Activated T-cell treated with anti-CD3 and anti-CD28 coated beads, Interleukin-2, amount 50 U/mL, for 72 hours (primary cell): ENCODE results near the gene DIAPH2. TPM values are rescaled to one million over a fixed set of nuclear protein-coding genes. Genes with fewer than 3 reads are reported as not detected.

Source experiments
- ATAC-seq, 2 donors: fragments of 150-1000 bp; cut with Tn5 transposase; replicated peaks in 1 of 2; 2 replicates each; pipeline ENCODE4 v1.10.0; 2021; ENCODE audit warnings: moderate library complexity in 2 of 2, mild to moderate bottlenecking in 1 of 2
- DNase-seq, 2 donors: peaks; one replicate each; pipeline ENCODE4 v3.0.0; 2021 to 2022; ENCODE audit warnings: mixed read lengths in 1 of 2
- H3K27ac Mint-ChIP-seq: one replicate; pipeline ENCODE4 v1.8.0; 2022; ENCODE audit warnings: mild to moderate bottlenecking, moderate library complexity, mixed read lengths
- H3K27me3 Mint-ChIP-seq: one replicate; pipeline ENCODE4 v1.8.0; 2022; ENCODE audit warnings: low read depth, mixed read lengths
- H3K36me3 Mint-ChIP-seq, 2 donors: one replicate each; pipeline ENCODE4 v1.8.0; 2022; ENCODE audit warnings: mixed read lengths in 2 of 2, mild to moderate bottlenecking in 1 of 2; ENCODE audit not compliant: insufficient read depth in 2 of 2
- H3K4me1 Mint-ChIP-seq: one replicate; pipeline ENCODE4 v1.8.0; 2022; ENCODE audit warnings: low read depth, mixed read lengths
- H3K4me3 Mint-ChIP-seq, 2 donors: one replicate each; pipeline ENCODE4 v1.8.0; 2022; ENCODE audit warnings: mild to moderate bottlenecking in 2 of 2, mixed read lengths in 2 of 2, moderate library complexity in 2 of 2
- H3K9me3 Mint-ChIP-seq, 2 donors: one replicate each; pipeline ENCODE4 v1.8.0; 2022; ENCODE audit warnings: mixed read lengths in 2 of 2
- total RNA-seq, 2 donors: library from RNA; stranded (reverse); gene quantifications; one replicate each; pipeline ENCODE4 v1.2.3, GENCODE V29; 2022

DIAPH2 gene
- total RNA-seq, 2 donors from 2014 or later: 10.6 to 11.6 TPM

DNA sequence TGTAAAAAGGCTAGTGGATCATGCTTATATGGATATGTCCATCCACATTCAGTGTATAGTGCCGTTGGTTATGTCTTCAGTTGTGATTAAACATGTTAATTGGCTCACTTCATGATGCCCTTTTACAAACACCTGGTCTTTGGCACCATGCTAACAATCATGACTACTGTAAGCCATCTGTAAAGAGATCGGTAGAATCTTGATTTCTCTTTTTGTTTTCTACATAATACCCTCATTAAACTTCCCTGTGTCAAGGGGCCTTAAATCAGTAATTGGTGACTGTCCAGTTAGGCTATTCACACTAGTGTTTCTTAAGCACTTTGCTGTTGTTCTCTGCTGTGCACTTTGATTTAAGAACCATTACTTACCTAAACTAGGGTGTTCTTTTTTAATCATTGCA, 674.3 kb downstream of the DIAPH2 start:
- no peaks in the 10 kb centered on the region for H3K27me3 Mint-ChIP-seq
- H3K27ac Mint-ChIP-seq: no peak overlapping the region
- no peak overlapping the region for H3K4me3 Mint-ChIP-seq
- H3K36me3 Mint-ChIP-seq: no peaks in the 10 kb centered on the region
- H3K9me3 Mint-ChIP-seq: no peaks in the 10 kb centered on the region
- no peaks in the 10 kb centered on the region for H3K4me1 Mint-ChIP-seq
- DNase-seq: no peak
- no peak for ATAC-seq

DNA sequence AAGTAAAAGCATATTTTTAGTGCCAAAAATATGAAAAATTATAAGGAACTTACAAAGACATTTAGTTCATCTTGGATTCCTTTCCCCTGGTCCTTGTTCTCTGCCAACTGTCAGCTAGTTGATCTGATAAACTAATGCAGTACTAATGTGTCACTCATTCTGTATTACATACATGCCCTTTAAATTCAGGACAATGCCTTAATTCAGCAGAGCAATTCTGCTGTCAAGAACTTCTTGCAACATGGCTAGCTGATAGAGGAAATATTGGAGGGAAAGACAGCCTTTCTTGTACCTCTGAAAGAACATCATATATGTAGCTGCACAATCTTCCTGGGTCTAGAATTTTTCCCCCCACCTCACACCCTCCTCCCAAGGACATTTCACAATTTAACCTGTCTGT, 679.2 kb downstream of the DIAPH2 start:
- no peaks in the 10 kb centered on the region for H3K4me1 Mint-ChIP-seq
- ATAC-seq (no peak), DNase-seq (no peak)
- H3K9me3 Mint-ChIP-seq: no peaks in the 10 kb centered on the region
- no peak overlapping the region for H3K27ac Mint-ChIP-seq
- no peaks in the 10 kb centered on the region for H3K36me3 Mint-ChIP-seq
- H3K27me3 Mint-ChIP-seq: no peaks in the 10 kb centered on the region
- H3K4me3 Mint-ChIP-seq: no peak overlapping the region

DNA sequence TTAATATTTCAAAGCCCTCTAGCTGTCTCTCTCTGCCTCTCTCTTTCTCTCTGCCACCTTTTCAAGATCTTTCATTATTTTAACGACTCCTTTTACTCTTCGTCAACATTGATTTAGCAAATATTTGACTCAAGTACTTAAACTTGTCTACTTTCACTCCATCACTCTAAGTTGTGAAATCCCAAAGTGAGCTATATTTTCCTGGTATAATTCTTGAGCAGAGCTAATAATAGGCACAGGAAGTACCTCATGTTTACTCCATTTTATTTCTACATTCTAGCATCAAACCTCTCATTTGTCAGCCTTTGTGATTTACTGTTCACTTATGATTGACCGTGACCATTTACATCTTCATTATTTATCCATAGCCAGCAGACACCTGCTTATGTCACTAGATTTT, 681.6 kb downstream of the DIAPH2 start:
- H3K36me3 Mint-ChIP-seq: no peaks in the 10 kb centered on the region
- DNase-seq (no peak), ATAC-seq (no peak)
- no peak overlapping the region for H3K27ac Mint-ChIP-seq
- H3K9me3 Mint-ChIP-seq: no peaks in the 10 kb centered on the region
- H3K27me3 Mint-ChIP-seq: peaks cover 11% of the 10 kb centered on the region
- H3K4me3 Mint-ChIP-seq: no peak overlapping the region
- no peaks in the 10 kb centered on the region for H3K4me1 Mint-ChIP-seq

DNA sequence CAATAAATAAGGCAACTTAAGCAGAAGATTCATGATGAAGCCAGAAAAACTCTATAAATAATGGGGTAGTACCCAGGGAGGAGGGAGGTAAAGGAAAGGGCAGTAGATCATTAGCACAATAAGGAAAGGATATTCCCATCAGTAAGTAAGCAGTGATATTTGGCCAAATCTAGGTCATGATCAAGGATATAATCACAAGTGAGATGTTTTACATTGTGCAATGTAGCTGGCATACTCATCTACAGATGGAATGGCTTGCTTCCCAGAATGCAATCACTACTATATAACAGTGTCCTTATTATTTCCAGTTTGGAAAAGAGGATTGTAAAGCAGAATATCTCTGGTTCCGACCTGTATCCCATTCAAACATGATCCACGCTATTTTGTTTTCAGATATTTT, 682.5 kb downstream of the DIAPH2 start:
- Mint-ChIP-seq H3K36me3 (no peaks in the 10 kb centered on the region), H3K4me3 (no peak overlapping the region)

DNA sequence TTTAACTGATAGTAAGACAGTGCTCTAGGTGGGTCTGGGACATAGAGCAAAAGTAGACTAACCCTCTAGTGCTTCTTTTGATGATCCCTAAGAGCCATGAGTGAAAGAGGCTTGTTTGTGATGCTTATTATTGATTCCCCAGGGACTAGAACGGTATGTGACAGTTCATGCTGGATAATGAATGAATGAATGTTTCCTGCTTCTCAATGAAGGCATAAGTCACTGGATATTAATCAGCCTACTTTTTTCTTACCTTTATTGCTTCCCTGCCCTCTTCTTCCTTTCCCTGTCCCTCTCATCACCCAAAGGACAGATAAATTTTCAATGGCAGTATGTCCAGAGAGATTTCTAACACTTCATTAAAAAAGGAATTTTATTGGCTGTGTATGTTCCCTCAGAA, 685.3 kb downstream of the DIAPH2 start:
- Mint-ChIP-seq H3K27ac (no peak overlapping the region), H3K9me3 (no peaks in the 10 kb centered on the region), H3K4me1 (no peaks in the 10 kb centered on the region), H3K27me3 (peaks cover 18% of the 10 kb centered on the region), H3K36me3 (no peaks in the 10 kb centered on the region), H3K4me3 (no peak overlapping the region)
- ATAC-seq (no peak), DNase-seq (no peak)

More for the DNA sequence above, 682.5 kb downstream of the DIAPH2 start:
- Mint-ChIP-seq H3K27ac (no peak overlapping the region), H3K9me3 (no peaks in the 10 kb centered on the region), H3K27me3 (peaks cover 11% of the 10 kb centered on the region), H3K4me1 (no peaks in the 10 kb centered on the region)
- DNase-seq (no peak), ATAC-seq (no peak)

DNA sequence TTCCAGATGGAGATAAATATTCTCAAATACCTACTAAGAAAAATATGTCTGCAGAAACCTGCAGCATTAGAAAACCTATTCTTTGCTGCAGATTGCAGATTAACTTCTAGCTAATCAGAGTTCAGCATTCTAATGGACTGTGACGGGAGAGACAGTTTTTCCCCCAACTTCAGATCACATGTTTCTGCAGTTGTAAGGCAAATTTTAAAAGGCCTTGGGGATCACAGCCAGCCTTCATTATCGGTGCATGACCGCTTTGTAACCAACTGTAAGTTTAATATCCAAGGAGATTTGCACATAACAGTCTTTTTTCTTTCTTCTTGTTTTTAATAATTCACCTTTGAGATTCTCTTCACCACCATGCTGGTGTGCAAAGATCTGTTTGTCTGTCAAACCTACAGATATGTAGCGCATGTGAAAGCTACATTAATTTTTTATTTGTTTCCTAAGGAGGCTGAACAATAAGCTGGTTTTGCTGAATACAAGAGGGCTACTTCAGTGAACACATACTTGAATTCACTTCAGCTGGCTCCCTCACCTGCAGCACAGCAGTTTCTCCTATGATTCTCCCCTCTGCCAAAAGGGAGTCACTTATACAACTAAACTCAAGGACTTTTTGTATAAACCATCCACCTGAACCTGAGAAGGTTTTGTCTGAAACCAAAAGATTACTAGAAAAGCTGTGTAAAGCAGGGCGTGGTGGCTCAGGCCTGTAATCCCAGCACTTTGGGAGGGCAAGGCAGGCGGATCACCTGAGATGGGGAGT, 687.5 kb downstream of the DIAPH2 start:
- Mint-ChIP-seq H3K27me3 (peaks cover 18% of the 10 kb centered on the region), H3K4me3 (no peak overlapping the region), H3K4me1 (no peaks in the 10 kb centered on the region), H3K36me3 (no peaks in the 10 kb centered on the region), H3K27ac (no peak overlapping the region), H3K9me3 (no peaks in the 10 kb centered on the region)
- ATAC-seq (no peak), DNase-seq (no peak)

DNA sequence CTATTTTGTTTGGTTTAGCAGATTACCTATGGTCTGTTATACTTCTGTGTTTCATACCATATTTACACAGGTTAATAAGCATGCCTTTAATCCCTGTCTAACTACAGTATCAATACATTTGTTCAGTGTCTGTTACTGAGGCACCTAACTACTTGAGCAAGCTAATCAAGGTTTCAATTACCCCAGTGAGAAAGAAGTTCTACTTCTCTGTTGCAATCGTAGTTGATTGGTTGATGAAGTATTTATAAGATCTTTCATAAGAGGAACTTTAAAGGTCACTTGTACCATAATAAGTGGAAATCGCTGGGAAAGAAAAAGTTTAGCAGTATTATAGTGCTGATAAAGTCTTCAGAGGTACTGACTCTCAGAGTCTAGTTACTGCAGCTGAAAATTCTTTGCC, 689.6 kb downstream of the DIAPH2 start:
- no peak for ATAC-seq
- H3K27me3 Mint-ChIP-seq: peaks cover 18% of the 10 kb centered on the region
- no peak overlapping the region for H3K27ac Mint-ChIP-seq
- H3K36me3 Mint-ChIP-seq: no peaks in the 10 kb centered on the region
- H3K4me1 Mint-ChIP-seq: no peaks in the 10 kb centered on the region
- no peak overlapping the region for H3K4me3 Mint-ChIP-seq
- H3K9me3 Mint-ChIP-seq: no peaks in the 10 kb centered on the region
- DNase-seq: no peak

DNA sequence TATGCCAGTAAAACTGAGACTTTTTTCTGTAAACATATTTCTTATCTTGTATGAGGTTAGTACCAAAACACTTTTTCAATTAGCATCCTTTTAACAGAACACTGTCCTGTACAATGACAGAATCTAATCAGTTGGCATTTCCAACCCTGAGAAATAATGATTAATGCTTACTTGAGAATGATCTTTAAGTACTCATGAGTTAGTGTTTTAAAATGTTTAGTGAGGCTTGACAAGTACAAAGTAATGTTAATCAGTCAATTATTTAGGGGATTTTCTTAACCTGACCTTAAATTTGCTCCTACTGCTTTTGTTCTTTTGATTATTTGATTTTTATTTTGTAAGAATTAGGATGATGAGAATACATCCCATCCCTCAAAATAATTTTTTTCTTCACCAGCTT, 695.6 kb downstream of the DIAPH2 start:
- Mint-ChIP-seq H3K36me3 (no peaks in the 10 kb centered on the region), H3K4me3 (no peak overlapping the region)

DNA sequence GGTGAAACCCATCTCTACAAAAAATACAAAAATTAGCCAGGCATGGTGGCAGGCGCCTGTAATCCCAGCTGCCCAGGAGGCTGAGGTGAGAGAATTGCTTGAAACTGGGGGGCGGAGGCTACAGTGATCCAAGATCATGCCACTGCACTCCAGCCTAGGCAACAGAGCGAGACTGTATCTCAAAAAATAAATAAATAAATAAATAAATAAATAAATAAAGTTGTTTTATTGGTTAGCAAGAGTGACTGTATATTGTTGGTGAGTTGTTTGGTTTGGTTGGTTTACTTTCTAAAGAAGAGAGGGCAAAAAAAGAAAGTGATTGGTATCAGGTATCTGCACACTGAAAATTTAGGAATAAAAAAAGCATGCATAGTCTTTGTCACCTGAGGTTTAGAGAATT, 700.0 kb downstream of the DIAPH2 start:
- Mint-ChIP-seq H3K4me3 (no peak overlapping the region), H3K36me3 (peaks cover 0 to 3% of the 10 kb centered on the region in 2 donors)
- no peak for ATAC-seq

More for the DNA sequence above, 695.6 kb downstream of the DIAPH2 start:
- no peaks in the 10 kb centered on the region for H3K4me1 Mint-ChIP-seq
- no peak for ATAC-seq
- H3K27ac Mint-ChIP-seq: no peak overlapping the region
- no peaks in the 10 kb centered on the region for H3K9me3 Mint-ChIP-seq
- DNase-seq: no peak
- H3K27me3 Mint-ChIP-seq: peaks cover 8% of the 10 kb centered on the region

DNA sequence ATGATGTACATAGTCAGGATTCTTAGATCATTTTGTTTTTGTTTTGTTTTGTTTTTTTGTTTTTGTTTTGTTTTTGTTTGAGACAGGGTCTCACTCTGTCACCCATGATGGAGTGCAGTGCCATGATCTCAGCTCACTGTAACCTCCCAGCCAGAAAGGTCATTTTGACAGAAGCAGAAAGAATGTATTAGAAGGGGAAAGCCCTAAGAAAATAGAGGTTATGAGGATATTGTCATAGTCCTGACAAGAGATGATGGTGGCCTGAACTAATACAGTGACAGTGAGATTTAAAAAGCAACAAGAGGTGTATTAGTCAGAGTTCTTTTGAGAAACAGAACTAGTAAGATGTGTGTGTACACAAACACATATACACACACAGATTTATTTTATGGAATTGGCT, 702.4 kb downstream of the DIAPH2 start:
- H3K27ac Mint-ChIP-seq: no peak overlapping the region
- ATAC-seq: no peak
- H3K27me3 Mint-ChIP-seq: no peaks in the 10 kb centered on the region
- no peaks in the 10 kb centered on the region for H3K9me3 Mint-ChIP-seq
- H3K4me3 Mint-ChIP-seq: no peak overlapping the region
- DNase-seq: no peak
- peaks cover 7% of the 10 kb centered on the region for H3K4me1 Mint-ChIP-seq
- peaks cover 0 to 3% of the 10 kb centered on the region in 2 donors for H3K36me3 Mint-ChIP-seq

More for the DNA sequence above, 700.0 kb downstream of the DIAPH2 start:
- Mint-ChIP-seq H3K27me3 (peaks cover 8% of the 10 kb centered on the region), H3K4me1 (peaks cover 5% of the 10 kb centered on the region), H3K9me3 (no peaks in the 10 kb centered on the region), H3K27ac (no peak overlapping the region)
- no peak for DNase-seq

DNA sequence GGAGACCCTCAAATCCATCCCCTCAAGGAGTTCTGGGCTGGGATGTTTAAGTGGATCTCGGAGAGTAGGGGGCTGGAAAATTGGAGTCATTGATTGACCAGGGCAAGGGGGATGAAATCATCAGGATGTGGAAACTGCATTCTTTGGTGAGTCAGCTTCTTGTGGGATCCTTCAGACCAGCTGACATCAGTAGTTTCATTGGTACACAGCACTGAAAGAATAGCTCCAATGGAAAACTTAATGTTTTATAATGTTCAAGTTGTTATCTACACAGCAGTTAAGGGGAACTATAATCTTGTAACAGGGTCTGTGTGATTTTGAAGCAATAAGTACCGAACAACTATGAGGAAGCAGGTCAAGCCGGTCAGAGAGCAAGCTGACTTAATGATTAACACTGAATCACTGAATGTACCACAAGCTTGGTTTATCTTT, 705.1 kb downstream of the DIAPH2 start:
- no peaks in the 10 kb centered on the region for H3K9me3 Mint-ChIP-seq
- peak; percentile 26 to 31 for ATAC-seq
- no peak for DNase-seq
- peaks cover 7% of the 10 kb centered on the region for H3K4me1 Mint-ChIP-seq
- H3K4me3 Mint-ChIP-seq: no peak overlapping the region
- H3K27me3 Mint-ChIP-seq: no peaks in the 10 kb centered on the region
- peaks cover 0 to 3% of the 10 kb centered on the region in 2 donors for H3K36me3 Mint-ChIP-seq
- H3K27ac Mint-ChIP-seq: peak overlapping the region; percentile 35

DNA sequence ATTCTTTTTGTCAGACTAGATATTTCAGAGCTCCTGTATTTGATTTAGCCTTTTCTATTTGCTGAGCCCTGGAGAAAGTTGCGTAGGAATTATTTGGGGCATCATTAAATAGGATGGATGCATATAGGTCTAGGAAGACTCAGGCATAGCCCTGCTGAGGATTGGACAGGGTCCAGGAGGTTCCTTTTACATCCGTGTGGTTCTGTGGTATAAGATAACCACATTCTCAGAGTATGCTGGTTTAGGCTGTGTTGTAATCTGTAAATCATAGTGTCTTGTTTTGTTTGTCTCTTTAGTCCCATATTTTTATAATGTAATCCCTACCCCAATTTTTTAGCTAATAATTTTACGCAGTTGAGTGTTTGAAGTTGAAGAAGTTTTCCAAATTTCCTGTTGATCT, 712.7 kb downstream of the DIAPH2 start:
- H3K27me3 Mint-ChIP-seq: peaks cover 8% of the 10 kb centered on the region
- peak overlapping the region; percentile 15 to 73 for H3K4me3 Mint-ChIP-seq
- ATAC-seq: no peak
- peak overlapping the region; percentile 15 for H3K27ac Mint-ChIP-seq
- H3K36me3 Mint-ChIP-seq: no peaks in the 10 kb centered on the region
- H3K4me1 Mint-ChIP-seq: peaks cover 47% of the 10 kb centered on the region
- no peaks in the 10 kb centered on the region for H3K9me3 Mint-ChIP-seq
- no peak for DNase-seq

DNA sequence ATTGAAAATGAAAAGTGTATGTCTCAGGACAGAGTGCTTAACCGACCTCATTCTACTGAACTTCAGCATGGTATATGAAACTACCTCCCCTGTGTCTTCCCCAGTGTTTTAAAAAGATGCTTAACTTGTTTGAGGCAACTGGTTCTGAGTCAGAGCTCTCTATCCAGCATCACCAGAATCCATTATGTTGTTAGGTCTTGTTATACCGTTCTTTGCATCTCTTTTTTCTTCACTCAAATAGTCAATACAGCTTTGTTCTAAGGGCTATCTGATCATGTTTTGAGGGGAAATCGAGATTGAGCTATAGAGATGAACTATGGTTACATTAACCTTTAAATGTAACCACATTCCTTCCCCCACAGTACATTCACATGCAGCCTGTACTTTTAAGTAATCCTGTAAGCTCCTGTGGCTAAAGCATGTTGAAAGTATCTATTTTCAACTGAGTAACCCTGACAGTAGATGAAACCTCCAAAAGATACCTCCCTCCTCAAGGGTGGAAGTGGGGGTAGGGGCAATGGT, 713.4 kb downstream of the DIAPH2 start:
- H3K36me3 Mint-ChIP-seq: no peaks in the 10 kb centered on the region
- H3K9me3 Mint-ChIP-seq: no peaks in the 10 kb centered on the region
- peak overlapping the region; percentile 15 for H3K27ac Mint-ChIP-seq
- peaks cover 55% of the 10 kb centered on the region for H3K4me1 Mint-ChIP-seq
- H3K27me3 Mint-ChIP-seq: peaks cover 8% of the 10 kb centered on the region
- ATAC-seq (peak; percentile 79 to 84), DNase-seq (peak; percentile 13 to 27)
- peak overlapping the region; percentile 15 to 73 for H3K4me3 Mint-ChIP-seq

DNA sequence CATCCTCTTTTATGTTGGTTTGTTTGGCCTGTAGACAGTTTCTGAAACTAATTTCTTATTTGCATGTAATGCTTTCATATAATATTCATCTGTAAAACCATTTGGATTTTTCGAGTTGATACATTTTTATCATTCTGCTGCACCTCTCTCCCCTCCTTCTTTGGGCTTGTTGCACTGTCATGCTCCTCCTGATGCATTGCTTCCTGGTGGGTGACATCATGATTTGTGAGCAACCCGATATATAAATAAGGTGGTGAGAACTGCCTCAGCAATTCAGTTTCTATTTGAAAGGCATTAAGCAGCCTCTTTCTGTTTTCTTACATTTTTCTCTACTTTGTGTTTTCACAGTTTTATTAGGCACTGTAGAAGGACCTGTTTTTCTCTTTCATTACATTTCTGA, 714.8 kb downstream of the DIAPH2 start:
- Mint-ChIP-seq H3K4me1 (peaks cover 58% of the 10 kb centered on the region), H3K27me3 (peaks cover 8% of the 10 kb centered on the region), H3K36me3 (no peaks in the 10 kb centered on the region), H3K27ac (peak overlapping the region; percentile 88), H3K9me3 (no peaks in the 10 kb centered on the region), H3K4me3 (peak overlapping the region; percentile 24 to 75)
- DNase-seq (peak in 1 of 2 donors; percentile 3), ATAC-seq (peak in 1 of 2 donors; percentile 22)
